GM10248 (cell line): ENCODE results near the gene PIP5K1C.
A peak's percentile ranks its signal among the peaks of the same experiment; 100 is the strongest.

Experiments used
- CTCF ChIA-PET: fragments of 300-600 bp; sonication (Branson Sonifier 250); formaldehyde crosslinking; extraction: SDS; loops from one replicate; lab custom pipeline; 2021; ENCODE audit warnings: antibody characterized with exemption; lab: Yijun Ruan, JAX
- POLR2A ChIA-PET: fragments of 350-650 bp; sonication (Branson Sonifier 250); formaldehyde crosslinking; extraction: SDS; loops from one replicate; lab custom pipeline; 2020; ENCODE audit warnings: antibody characterized with exemption; lab: Yijun Ruan, JAX
- DNase-seq: peaks from one replicate; pipeline ENCODE4 v3.0.0; 2012; ENCODE audit errors: extremely low spot score
- TF ChIP-seq, protein P1 (sequence below): IDR thresholded peaks from 2 replicates; pipeline ENCODE4 v1.5.1; 2012; ENCODE audit warnings: mild to moderate bottlenecking, low read depth; ENCODE audit errors: extremely low read depth, missing control alignments, control extremely low read depth

The PIP5K1C gene

DNA sequence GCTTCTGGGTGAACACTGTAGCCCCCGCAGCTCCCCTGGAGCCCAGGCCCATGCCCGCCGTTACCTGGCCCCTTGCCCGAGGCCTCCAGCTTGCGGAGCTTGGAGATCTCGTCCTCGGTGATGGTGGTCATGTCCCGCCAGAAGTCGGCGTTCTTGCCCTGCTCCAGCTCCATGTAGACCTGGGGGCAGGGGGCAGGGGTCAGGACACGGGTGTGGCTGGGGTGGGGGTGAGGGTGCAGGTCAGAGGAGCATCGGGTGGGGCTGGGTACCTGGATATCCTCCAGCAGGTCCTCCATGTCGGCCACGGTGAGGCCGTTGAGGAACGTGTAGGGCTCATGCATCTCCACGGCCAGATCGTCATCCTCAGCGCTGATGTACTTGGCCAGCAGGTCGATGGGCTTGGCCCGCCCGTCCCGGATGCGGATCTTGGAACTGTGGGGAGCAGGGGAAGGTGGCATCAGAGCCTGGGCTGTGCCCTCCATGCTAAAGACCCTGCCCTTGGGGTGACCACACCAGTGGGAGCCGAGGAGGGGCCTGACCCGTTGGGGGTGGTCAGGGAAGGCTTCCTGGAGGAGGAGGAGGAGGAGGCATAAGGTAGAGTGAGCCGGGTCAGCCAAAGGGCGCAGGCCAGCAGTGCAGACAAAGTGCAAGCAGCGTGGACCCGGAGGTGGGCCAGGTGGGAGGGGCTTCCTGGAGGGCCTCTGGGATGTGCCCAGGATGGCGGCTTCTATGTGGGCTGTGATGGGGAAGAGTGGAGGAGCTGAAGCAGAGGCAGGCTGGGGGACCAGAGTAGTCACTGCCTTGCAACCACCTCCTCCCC is 81.2 kb downstream of the PIP5K1C start:
- CTCF ChIA-PET: interaction anchor here (1.0 to 2.9 kb wide), 6 partner anchors 11 to 283 kb away, joined by 3 to 24 read pairs (median 8); no protein-coding TSS in a partner anchor
- DNase-seq: no peak
- TF ChIP-seq, protein P1, sequence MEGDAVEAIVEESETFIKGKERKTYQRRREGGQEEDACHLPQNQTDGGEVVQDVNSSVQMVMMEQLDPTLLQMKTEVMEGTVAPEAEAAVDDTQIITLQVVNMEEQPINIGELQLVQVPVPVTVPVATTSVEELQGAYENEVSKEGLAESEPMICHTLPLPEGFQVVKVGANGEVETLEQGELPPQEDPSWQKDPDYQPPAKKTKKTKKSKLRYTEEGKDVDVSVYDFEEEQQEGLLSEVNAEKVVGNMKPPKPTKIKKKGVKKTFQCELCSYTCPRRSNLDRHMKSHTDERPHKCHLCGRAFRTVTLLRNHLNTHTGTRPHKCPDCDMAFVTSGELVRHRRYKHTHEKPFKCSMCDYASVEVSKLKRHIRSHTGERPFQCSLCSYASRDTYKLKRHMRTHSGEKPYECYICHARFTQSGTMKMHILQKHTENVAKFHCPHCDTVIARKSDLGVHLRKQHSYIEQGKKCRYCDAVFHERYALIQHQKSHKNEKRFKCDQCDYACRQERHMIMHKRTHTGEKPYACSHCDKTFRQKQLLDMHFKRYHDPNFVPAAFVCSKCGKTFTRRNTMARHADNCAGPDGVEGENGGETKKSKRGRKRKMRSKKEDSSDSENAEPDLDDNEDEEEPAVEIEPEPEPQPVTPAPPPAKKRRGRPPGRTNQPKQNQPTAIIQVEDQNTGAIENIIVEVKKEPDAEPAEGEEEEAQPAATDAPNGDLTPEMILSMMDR: no peak
- POLR2A ChIA-PET: no interaction called here

DNA sequence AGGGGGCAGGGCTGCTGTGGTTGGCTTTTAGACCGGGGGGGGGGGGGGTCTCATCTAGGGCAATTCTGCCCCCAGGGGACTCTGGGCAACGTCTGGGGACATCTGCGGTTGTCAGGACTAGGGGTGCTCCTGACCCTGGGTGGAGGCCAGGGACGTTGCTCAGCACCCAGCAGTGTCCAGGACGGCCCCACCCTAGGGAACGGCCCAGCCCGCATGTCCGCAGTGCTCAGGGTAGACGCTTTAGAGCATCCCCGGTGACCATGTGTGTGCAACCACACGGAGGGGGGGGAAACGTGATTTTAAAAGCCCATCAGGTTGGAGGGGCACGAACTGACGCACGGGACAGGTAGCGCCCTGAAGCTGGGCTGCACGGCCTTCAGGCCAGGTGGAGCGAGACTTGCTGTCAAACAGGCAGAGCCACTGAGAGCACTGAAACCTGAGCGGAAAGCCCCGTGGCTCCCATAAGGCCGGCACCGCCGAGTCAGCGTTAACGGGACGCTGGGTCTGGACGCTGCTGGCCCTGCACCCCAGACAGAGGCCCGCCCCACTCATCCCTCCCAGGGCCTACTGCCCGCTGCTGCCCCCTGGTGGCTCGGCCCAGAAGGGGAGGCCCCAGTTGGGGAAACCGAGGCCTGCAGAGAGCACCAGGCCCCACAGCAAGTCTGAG is 82.0 kb downstream of the PIP5K1C start:
- ChIA-PET CTCF (interaction anchor here (1.0 to 2.9 kb wide), 5 partner anchors 10 to 282 kb away, joined by 3 to 24 read pairs (median 13); no protein-coding TSS in a partner anchor), POLR2A (no interaction called here)
- DNase-seq: peak; percentile 87
- TF ChIP-seq, protein P1: peak; percentile 92

DNA sequence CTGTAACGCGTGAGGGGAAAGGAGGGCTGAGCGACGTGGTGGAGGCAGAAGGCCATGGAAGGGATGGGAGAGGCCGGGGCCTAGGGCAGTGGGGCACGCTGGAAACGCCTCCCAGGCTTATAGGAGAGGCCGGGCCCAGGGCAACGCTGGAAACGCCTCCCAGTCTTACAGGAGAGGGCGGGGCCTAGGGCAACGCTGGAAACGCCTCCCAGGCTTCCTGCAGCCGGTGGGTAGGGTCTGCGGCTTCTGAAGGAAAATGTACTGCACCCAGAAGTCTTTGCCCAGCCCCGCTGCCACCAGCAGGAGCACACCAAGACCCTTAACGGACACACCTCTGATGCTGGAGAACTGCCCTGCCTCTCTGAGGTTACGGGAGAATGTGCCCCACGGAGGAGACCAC is 82.8 kb downstream of the PIP5K1C start:
- TF ChIP-seq, protein P1: no peak
- ChIA-PET POLR2A (no interaction called here), CTCF (interaction anchor here (2.0 to 2.6 kb wide), 2 partner anchors 13 to 26 kb away, joined by 9 to 15 read pairs; no protein-coding TSS in a partner anchor)
- no peak for DNase-seq

DNA sequence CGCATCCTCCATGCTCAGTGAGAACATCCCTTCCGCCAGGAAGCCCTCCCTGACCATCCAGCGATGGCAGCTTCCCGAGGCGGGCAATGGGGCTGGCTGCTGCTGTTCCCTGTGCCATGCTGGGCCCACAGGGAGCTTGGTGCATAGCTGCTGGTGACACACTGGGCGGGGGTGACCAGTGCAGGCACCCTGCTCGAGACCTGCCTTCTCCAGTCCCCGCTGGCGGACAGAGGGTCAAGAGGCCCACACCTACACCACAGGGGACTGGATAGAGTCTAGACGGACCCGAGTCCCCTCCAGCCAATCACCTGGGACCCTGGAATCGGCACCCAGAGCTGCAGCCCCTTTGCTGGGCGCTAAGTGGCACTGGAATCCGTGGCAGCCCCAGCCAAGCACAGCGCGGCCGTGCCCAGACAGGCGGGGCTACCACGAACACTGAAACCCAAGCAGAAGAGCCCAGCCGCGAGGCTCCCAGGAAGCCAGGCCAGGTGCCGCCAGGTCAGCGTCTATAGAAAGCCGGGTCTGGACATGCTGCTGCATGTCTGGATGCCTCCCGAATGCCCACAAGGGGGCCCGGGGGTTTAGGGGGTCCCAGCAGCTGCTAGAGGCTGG is 84.6 kb downstream of the PIP5K1C start:
- DNase-seq: no peak
- POLR2A ChIA-PET: no interaction called here
- TF ChIP-seq, protein P1: no peak
- CTCF ChIA-PET: interaction anchor here (1.4 to 2.0 kb wide), 3 partner anchors 12 to 71 kb away, joined by 4 to 9 read pairs (median 5); no protein-coding TSS in a partner anchor

DNA sequence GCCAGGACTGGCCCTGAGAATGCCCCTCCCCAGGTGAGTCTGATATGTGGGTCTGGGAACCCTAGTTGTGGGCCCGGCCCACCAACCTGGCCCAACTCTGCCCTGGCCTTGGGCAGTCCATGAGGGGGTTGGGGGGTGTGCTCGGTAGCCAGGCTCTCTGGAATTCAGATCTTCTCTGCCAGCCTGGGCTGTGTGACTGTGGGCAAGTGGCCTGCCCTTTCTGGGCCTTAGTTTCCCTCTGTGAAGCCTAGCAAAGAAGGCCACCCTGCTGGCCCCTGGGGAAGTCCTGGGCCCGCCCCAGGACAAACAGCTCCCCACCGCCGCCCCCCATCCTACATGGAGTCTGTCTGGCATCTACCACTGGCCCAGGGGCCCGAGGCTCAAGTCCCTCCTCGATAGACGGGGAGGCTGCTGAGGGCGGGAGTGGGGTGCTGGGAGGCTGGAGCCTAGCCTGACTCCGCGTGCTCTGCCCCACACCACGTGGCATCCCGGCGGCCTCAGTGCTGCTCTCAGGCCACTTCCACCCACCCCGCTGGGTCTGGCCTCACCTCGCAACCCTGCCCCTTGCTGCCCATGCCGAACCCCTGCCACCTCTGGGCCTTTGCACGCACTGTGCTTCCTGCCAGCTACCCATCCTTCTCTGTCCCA is 85.3 kb downstream of the PIP5K1C start:
- ChIA-PET CTCF (no interaction called here), POLR2A (no interaction called here)

More for the DNA sequence above, 85.3 kb downstream of the PIP5K1C start:
- DNase-seq: no peak
- TF ChIP-seq, protein P1: no peak
